ENCODE results near the gene PPFIBP2.

DNA sequence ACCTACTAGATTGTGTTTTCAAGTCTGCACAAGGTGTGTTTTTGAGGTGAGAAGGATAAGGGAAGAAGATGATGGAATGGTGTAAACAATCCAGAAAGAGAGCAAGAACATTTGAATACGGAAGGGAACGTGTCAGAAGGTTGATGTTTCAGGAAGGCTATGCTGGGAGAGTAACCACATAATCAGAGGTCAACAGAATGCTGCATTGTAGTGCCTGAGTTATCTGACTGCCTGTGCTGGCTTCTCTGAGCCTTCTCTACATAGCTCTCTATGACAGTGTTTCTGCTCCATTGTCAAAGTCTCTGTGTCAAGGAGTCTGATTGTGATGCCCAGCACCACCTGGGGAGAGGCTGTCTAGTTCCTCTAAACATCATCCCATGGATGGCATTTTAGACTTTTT lies 85.4 kb downstream of the PPFIBP2 start:
- TF ChIP-seq POLR2AphosphoS5 (IDR thresholded peaks at IDR 0.05; ENCODE audit: low read length) (no peak), RFX5 (IDR thresholded peaks at IDR 0.05; ENCODE audit: low read depth, low read length) (no peak), EED (IDR thresholded peaks at IDR 0.05; ENCODE audit: low read depth) (no peak), ZSCAN29 (IDR thresholded peaks at IDR 0.05) (no peak), PAX8 (IDR thresholded peaks at IDR 0.05) (no peak), ATF7 (IDR thresholded peaks at IDR 0.05; ENCODE audit: low read depth) (no peak), YY1 (IDR thresholded peaks at IDR 0.05; ENCODE audit: low read depth, low read length) (no peak)
- TF ChIP-seq, protein P1, sequence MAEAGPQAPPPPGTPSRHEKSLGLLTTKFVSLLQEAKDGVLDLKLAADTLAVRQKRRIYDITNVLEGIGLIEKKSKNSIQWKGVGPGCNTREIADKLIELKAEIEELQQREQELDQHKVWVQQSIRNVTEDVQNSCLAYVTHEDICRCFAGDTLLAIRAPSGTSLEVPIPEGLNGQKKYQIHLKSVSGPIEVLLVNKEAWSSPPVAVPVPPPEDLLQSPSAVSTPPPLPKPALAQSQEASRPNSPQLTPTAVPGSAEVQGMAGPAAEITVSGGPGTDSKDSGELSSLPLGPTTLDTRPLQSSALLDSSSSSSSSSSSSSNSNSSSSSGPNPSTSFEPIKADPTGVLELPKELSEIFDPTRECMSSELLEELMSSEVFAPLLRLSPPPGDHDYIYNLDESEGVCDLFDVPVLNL (IDR thresholded peaks at IDR 0.05; ENCODE audit: low read depth, low read length), result no peak
- TF ChIP-seq, protein P2, sequence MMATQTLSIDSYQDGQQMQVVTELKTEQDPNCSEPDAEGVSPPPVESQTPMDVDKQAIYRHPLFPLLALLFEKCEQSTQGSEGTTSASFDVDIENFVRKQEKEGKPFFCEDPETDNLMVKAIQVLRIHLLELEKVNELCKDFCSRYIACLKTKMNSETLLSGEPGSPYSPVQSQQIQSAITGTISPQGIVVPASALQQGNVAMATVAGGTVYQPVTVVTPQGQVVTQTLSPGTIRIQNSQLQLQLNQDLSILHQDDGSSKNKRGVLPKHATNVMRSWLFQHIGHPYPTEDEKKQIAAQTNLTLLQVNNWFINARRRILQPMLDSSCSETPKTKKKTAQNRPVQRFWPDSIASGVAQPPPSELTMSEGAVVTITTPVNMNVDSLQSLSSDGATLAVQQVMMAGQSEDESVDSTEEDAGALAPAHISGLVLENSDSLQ (IDR thresholded peaks at IDR 0.05), result no peak
- TF ChIP-seq, protein P3, sequence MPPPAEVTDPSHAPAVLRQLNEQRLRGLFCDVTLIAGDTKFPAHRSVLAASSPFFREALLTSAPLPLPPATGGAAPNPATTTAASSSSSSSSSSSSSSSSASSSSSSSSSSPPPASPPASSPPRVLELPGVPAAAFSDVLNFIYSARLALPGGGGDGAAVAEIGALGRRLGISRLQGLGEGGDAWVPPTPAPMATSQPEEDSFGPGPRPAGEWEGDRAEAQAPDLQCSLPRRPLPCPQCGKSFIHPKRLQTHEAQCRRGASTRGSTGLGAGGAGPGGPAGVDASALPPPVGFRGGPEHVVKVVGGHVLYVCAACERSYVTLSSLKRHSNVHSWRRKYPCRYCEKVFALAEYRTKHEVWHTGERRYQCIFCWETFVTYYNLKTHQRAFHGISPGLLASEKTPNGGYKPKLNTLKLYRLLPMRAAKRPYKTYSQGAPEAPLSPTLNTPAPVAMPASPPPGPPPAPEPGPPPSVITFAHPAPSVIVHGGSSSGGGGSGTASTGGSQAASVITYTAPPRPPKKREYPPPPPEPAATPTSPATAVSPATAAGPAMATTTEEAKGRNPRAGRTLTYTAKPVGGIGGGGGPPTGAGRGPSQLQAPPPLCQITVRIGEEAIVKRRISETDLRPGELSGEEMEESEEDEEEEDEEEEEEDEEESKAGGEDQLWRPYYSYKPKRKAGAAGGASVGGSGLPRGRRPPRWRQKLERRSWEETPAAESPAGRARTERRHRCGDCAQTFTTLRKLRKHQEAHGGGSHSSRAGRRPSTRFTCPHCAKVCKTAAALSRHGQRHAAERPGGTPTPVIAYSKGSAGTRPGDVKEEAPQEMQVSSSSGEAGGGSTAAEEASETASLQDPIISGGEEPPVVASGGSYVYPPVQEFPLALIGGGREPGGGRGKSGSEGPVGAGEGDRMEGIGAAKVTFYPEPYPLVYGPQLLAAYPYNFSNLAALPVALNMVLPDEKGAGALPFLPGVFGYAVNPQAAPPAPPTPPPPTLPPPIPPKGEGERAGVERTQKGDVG (CRISPR knock-in tag; IDR thresholded peaks at IDR 0.05), result no peak
- TF ChIP-seq, protein P4, sequence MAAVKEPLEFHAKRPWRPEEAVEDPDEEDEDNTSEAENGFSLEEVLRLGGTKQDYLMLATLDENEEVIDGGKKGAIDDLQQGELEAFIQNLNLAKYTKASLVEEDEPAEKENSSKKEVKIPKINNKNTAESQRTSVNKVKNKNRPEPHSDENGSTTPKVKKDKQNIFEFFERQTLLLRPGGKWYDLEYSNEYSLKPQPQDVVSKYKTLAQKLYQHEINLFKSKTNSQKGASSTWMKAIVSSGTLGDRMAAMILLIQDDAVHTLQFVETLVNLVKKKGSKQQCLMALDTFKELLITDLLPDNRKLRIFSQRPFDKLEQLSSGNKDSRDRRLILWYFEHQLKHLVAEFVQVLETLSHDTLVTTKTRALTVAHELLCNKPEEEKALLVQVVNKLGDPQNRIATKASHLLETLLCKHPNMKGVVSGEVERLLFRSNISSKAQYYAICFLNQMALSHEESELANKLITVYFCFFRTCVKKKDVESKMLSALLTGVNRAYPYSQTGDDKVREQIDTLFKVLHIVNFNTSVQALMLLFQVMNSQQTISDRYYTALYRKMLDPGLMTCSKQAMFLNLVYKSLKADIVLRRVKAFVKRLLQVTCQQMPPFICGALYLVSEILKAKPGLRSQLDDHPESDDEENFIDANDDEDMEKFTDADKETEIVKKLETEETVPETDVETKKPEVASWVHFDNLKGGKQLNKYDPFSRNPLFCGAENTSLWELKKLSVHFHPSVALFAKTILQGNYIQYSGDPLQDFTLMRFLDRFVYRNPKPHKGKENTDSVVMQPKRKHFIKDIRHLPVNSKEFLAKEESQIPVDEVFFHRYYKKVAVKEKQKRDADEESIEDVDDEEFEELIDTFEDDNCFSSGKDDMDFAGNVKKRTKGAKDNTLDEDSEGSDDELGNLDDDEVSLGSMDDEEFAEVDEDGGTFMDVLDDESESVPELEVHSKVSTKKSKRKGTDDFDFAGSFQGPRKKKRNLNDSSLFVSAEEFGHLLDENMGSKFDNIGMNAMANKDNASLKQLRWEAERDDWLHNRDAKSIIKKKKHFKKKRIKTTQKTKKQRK (IDR thresholded peaks at IDR 0.05; ENCODE audit: low read depth, low read length), result no peak
- TF ChIP-seq, protein P5, sequence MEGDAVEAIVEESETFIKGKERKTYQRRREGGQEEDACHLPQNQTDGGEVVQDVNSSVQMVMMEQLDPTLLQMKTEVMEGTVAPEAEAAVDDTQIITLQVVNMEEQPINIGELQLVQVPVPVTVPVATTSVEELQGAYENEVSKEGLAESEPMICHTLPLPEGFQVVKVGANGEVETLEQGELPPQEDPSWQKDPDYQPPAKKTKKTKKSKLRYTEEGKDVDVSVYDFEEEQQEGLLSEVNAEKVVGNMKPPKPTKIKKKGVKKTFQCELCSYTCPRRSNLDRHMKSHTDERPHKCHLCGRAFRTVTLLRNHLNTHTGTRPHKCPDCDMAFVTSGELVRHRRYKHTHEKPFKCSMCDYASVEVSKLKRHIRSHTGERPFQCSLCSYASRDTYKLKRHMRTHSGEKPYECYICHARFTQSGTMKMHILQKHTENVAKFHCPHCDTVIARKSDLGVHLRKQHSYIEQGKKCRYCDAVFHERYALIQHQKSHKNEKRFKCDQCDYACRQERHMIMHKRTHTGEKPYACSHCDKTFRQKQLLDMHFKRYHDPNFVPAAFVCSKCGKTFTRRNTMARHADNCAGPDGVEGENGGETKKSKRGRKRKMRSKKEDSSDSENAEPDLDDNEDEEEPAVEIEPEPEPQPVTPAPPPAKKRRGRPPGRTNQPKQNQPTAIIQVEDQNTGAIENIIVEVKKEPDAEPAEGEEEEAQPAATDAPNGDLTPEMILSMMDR (IDR thresholded peaks at IDR 0.05 in 2 of 3, conservative IDR thresholded peaks at IDR 0.05 in 1 of 3; ENCODE audit: control insufficient read depth in 2 of 3, extremely low read depth in 1 of 3, insufficient read depth in 1 of 3, low read depth in 3 of 3, low read length in 3 of 3), result no peak
- TF ChIP-seq, protein P6, sequence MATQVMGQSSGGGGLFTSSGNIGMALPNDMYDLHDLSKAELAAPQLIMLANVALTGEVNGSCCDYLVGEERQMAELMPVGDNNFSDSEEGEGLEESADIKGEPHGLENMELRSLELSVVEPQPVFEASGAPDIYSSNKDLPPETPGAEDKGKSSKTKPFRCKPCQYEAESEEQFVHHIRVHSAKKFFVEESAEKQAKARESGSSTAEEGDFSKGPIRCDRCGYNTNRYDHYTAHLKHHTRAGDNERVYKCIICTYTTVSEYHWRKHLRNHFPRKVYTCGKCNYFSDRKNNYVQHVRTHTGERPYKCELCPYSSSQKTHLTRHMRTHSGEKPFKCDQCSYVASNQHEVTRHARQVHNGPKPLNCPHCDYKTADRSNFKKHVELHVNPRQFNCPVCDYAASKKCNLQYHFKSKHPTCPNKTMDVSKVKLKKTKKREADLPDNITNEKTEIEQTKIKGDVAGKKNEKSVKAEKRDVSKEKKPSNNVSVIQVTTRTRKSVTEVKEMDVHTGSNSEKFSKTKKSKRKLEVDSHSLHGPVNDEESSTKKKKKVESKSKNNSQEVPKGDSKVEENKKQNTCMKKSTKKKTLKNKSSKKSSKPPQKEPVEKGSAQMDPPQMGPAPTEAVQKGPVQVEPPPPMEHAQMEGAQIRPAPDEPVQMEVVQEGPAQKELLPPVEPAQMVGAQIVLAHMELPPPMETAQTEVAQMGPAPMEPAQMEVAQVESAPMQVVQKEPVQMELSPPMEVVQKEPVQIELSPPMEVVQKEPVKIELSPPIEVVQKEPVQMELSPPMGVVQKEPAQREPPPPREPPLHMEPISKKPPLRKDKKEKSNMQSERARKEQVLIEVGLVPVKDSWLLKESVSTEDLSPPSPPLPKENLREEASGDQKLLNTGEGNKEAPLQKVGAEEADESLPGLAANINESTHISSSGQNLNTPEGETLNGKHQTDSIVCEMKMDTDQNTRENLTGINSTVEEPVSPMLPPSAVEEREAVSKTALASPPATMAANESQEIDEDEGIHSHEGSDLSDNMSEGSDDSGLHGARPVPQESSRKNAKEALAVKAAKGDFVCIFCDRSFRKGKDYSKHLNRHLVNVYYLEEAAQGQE (IDR thresholded peaks at IDR 0.05; ENCODE audit: low read depth, low read length), result no peak
- TF ChIP-seq, protein P7, sequence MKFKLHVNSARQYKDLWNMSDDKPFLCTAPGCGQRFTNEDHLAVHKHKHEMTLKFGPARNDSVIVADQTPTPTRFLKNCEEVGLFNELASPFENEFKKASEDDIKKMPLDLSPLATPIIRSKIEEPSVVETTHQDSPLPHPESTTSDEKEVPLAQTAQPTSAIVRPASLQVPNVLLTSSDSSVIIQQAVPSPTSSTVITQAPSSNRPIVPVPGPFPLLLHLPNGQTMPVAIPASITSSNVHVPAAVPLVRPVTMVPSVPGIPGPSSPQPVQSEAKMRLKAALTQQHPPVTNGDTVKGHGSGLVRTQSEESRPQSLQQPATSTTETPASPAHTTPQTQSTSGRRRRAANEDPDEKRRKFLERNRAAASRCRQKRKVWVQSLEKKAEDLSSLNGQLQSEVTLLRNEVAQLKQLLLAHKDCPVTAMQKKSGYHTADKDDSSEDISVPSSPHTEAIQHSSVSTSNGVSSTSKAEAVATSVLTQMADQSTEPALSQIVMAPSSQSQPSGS (IDR thresholded peaks at IDR 0.05; ENCODE audit: low read length), result no peak

Measured in GM12878 (cell line).